SW 1271 (cell line): ENCODE data around the gene MAD2L2.

Source experiments
- DNase-seq, 2 experiments: peaks; one replicate each; lab custom pipeline; 2025; lab: John Stamatoyannopoulos, UW

MAD2L2 gene

DNA sequence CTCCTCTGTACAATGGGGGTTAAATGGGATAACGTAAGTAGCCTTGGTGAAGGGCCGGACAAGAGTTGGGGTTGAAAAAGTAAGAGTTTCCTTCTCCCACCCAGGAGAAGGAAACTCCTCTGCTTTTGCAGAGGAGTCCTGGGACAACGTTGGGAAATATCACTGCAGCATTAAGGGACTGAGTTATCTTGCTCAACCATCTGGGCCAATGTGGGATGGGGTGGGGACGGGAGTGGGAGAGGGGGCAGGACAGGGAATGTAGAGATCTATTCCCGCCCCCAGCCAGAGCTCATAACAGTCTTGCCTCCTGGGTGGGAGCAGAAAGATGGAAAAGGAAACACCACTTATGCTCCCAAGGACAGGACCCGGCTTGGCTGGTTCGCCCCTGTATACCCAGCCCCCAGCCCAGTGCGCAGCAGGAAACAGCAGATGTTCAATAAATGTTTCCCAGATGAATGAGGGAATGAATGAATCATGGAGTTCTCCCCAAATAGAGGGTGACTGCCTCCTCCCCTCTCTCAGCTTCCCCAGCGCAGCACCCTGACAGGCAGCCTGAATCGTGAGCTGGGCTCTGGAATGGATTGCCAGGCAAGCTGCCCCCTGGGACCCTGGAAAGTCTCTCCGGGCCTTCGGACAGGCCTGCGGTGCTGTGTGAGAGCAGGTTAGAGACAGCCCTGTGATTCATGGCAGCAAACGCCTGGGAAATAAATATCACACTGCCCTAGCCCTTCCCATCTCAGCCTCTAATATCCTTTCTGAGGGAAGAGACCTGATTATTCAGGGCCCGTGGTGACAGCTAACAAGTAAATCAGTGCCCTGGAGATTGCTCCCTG, 51.5 kb downstream of the MAD2L2 start:
- no peak for DNase-seq

DNA sequence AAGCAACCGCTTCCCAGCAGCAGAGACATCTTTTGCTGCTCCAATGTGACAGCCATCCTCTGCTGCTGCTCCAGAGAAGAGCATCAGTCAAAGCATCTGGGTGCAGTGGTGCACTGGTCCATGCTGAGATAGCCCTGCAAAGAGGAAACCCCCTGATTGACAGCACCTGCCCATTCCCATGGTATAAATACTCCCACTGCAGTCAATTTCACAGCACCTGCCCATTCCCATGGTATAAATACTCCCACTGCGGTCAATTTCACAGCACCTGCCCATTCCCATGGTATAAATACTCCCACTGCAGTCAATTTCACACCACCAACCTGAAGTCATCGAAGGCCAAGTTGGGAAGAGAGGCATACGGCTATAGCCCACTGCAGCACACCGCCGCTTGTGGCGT, 52.2 kb downstream of the MAD2L2 start:
- DNase-seq, result no peak

DNA sequence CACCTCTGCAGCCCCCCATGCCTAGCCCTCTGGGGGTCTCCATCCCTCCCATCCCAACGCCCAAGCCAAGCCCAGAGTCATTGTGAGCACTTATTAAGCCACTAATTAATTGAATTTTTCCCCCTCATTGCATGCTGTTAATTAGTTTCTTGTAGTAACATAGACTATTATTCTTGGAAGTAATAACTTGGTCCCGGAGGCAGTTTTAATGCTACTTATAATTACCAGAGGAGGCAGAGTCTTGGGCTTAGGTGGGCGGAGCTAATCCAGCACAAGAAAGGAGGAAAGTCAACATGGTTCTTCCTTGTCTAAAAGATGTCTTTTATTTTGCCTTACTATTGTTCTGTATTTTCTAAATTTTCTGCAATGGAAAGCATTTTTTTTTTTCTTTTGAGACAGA, 54.4 kb downstream of the MAD2L2 start:
- DNase-seq, result no peak
